HepG2 (cell line): ENCODE data around the gene S100P. TPM values are rescaled to one million over a fixed set of nuclear protein-coding genes. Genes with fewer than 3 reads are reported as not detected.
A peak's percentile ranks its signal among the peaks of the same experiment; 100 is the strongest.

Experiments
- CCDC6 ChIP-seq: sonication (generic); formaldehyde crosslinking; IDR thresholded peaks from 2 replicates; pipeline ENCODE4 v1.8.1; 2022; ENCODE audit warnings: mild to moderate bottlenecking, missing genetic modification reagents, moderate library complexity
- CHD2 ChIP-seq: IDR thresholded peaks from 2 replicates; pipeline ENCODE4 v1.6.1; 2011; ENCODE audit warnings: low read depth, low read length, improper control_type of control experiment
- GATAD2A ChIP-seq: IDR thresholded peaks from 2 replicates; pipeline ENCODE4 v1.6.1; 2016
- NCOA5 ChIP-seq: sonication (generic); formaldehyde crosslinking; IDR thresholded peaks from 2 replicates; pipeline ENCODE4 v1.4.0; 2020; ENCODE audit warnings: missing genetic modification reagents
- REL ChIP-seq: sonication (generic); formaldehyde crosslinking; conservative IDR thresholded peaks from 2 replicates; pipeline ENCODE4 v1.8.0; 2022; ENCODE audit warnings: mild to moderate bottlenecking, missing genetic modification reagents, moderate library complexity
- SETDB1 ChIP-seq: sonication (generic); formaldehyde crosslinking; IDR thresholded peaks from 2 replicates; pipeline ENCODE4 v1.5.1; 2020; ENCODE audit warnings: missing genetic modification reagents, mild to moderate bottlenecking, borderline replicate concordance
- SMYD3 ChIP-seq: sonication (generic); formaldehyde crosslinking; IDR thresholded peaks from 2 replicates; pipeline ENCODE4 v1.8.1; 2023; ENCODE audit warnings: mild to moderate bottlenecking, missing genetic modification reagents
- SOX13 ChIP-seq, 3 experiments: fragments of 450-650 bp in 1 of 3; sonication (generic) in 1 of 3; formaldehyde crosslinking in 1 of 3; IDR thresholded peaks in 2 of 3; conservative IDR thresholded peaks in 1 of 3; 2 replicates each; pipeline versions ENCODE4 v1.5.0 to v1.6.1; 2016 to 2020; ENCODE audit warnings: antibody characterized with exemption in 1 of 3, mild to moderate bottlenecking in 1 of 3, missing compliant biosample characterization in 1 of 3, missing genetic modification reagents in 1 of 3, moderate library complexity in 1 of 3
- SOX6 ChIP-seq, 2 experiments: fragments of 450-650 bp in 1 of 2; sonication (generic) in 1 of 2; formaldehyde crosslinking in 1 of 2; IDR thresholded peaks; 2 replicates each; pipeline versions ENCODE4 v1.4.0 to v1.6.1; 2017 to 2020; ENCODE audit warnings: antibody characterized with exemption in 1 of 2, mild to moderate bottlenecking in 1 of 2, missing genetic modification reagents in 1 of 2
- SP1 ChIP-seq, 2 experiments: fragments of 450-650 bp in 1 of 2; sonication (generic) in 1 of 2; formaldehyde crosslinking in 1 of 2; IDR thresholded peaks; 2 replicates each; pipeline versions ENCODE4 v1.4.0 to v1.6.1; 2016 to 2020; ENCODE audit warnings: missing genetic modification reagents in 1 of 2
- ZNF12 ChIP-seq: sonication (generic); formaldehyde crosslinking; IDR thresholded peaks from 2 replicates; pipeline ENCODE4 v1.5.0; 2020; ENCODE audit warnings: missing genetic modification reagents
- ZNF446 ChIP-seq: sonication (generic); formaldehyde crosslinking; IDR thresholded peaks from 2 replicates; pipeline ENCODE4 v1.5.0; 2020; ENCODE audit warnings: mild to moderate bottlenecking, missing genetic modification reagents
- ZNF496 ChIP-seq: sonication (generic); formaldehyde crosslinking; IDR thresholded peaks from 2 replicates; pipeline ENCODE4 v1.8.1; 2023; ENCODE audit warnings: mild to moderate bottlenecking, moderate library complexity, missing genetic modification reagents; ENCODE audit not compliant: insufficient replicate concordance
- ZNF619 ChIP-seq: sonication (generic); formaldehyde crosslinking; IDR thresholded peaks from 2 replicates; pipeline ENCODE4 v1.4.0; 2020; ENCODE audit warnings: mild to moderate bottlenecking, missing genetic modification reagents
- ZNF660 ChIP-seq: sonication (generic); formaldehyde crosslinking; IDR thresholded peaks from 2 replicates; pipeline ENCODE4 v1.5.1; 2020; ENCODE audit warnings: mild to moderate bottlenecking, low read depth, missing genetic modification reagents, borderline replicate concordance
- ZNF790 ChIP-seq: sonication (generic); formaldehyde crosslinking; IDR thresholded peaks from 2 replicates; pipeline ENCODE4 v1.8.0; 2022; ENCODE audit warnings: missing genetic modification reagents, mild to moderate bottlenecking, borderline replicate concordance
- ZNF792 ChIP-seq: IDR thresholded peaks from 2 replicates; pipeline ENCODE4 v1.6.1; 2016
- ZSCAN21 ChIP-seq: sonication (generic); formaldehyde crosslinking; IDR thresholded peaks from 2 replicates; pipeline ENCODE4 v1.8.0; 2022; ENCODE audit warnings: mild to moderate bottlenecking, missing genetic modification reagents, moderate library complexity, borderline replicate concordance
- polyA plus RNA-seq, 8 experiments: library from polyadenylated mRNA; depleted of rRNA in 3 of 8; stranded (reverse) in 7 of 8; unstranded in 1 of 8; fragments of >200 nt; fragmentation: Illumina TruSeq in 4 of 8; extraction: Trizol in 4 of 8; gene quantifications; 2 replicates each; pipeline versions ENCODE4 v1.2.1 to v1.2.3, GENCODE V29; 2011 to 2016; ENCODE audit warnings: low read depth in 4 of 8, missing spikeins in 1 of 8, mixed read lengths in 1 of 8; ENCODE audit not compliant: insufficient read depth in 1 of 8
- total RNA-seq, 5 experiments: library from RNA; depleted of rRNA; stranded (reverse); fragments of >200 nt; fragmentation: Illumina TruSeq; extraction: Trizol; gene quantifications; 2 replicates each; pipeline ENCODE4 v1.2.3, GENCODE V29; 2016; ENCODE audit warnings: low read depth in 1 of 5
- TF ChIP-seq, protein P1 (sequence below): sonication (generic); formaldehyde crosslinking; IDR thresholded peaks from 2 replicates; pipeline ENCODE4 v1.5.0; 2020; ENCODE audit warnings: missing genetic modification reagents
- TF ChIP-seq, protein P2 (sequence below): sonication (generic); formaldehyde crosslinking; IDR thresholded peaks from 2 replicates; pipeline ENCODE4 v1.4.0; 2020; ENCODE audit warnings: missing genetic modification reagents
- TF ChIP-seq, protein P3 (sequence below): sonication (generic); formaldehyde crosslinking; IDR thresholded peaks from 2 replicates; pipeline ENCODE4 v1.8.0; 2022; ENCODE audit warnings: mild to moderate bottlenecking, missing genetic modification reagents; ENCODE audit not compliant: insufficient replicate concordance
- TF ChIP-seq, protein P4 (sequence below): sonication (generic); formaldehyde crosslinking; IDR thresholded peaks from 2 replicates; pipeline ENCODE4 v1.8.1; 2023; ENCODE audit warnings: mild to moderate bottlenecking, missing genetic modification reagents, borderline replicate concordance
- TF ChIP-seq, protein P5 (sequence below): IDR thresholded peaks from 2 replicates; pipeline ENCODE4 v1.6.1; 2018; ENCODE audit warnings: missing genetic modification reagents, mild to moderate bottlenecking, missing compliant biosample characterization

S100P gene
- total and polyA plus RNA-seq, 2 of the 13 experiments (the other 11 are each of a cell fraction or from before 2014, with no cell fraction given): 278 to 1,649 TPM

DNA sequence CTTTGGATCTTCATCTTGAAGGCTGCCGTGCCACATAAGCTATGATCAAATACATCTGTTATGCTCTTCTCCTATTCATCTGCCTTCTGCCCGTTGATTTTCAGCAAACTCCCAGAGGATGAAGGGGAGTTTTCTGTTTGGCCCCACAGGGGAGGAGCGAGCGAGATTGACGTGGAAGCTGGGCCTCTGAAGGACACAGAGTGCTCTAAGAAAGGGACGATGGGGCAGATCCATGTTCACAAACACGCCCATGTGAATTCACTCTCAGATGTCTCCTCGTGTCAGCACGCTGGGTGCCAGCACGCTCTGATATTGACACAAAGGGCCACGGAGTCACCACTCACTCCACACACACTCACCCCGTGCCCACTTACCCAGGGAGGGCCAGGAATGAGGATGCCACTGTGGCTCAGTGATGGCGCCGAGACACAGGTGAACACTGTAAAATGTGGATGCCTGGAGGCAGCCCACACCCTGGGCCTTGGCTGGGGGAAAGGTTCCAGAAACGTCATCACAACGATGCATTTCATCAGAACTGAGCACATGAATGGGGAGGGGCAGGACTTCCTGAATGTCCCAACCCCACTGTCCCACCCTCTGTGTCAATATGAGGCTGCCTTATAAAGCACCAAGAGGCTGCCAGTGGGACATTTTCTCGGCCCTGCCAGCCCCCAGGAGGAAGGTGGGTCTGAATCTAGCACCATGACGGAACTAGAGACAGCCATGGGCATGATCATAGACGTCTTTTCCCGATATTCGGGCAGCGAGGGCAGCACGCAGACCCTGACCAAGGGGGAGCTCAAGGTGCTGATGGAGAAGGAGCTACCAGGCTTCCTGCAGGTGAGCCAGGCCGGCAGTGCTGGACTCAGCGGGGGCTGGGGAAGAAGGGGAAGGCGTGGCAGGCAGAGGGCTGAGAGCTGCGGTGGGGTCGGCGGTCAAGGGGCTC lies at the start of gene S100P (continued):
- TF ChIP-seq ZNF790 (CRISPR knock-in tag): no peak
- no peak for TF ChIP-seq ZNF12 (CRISPR knock-in tag)
- TF ChIP-seq, protein P1, sequence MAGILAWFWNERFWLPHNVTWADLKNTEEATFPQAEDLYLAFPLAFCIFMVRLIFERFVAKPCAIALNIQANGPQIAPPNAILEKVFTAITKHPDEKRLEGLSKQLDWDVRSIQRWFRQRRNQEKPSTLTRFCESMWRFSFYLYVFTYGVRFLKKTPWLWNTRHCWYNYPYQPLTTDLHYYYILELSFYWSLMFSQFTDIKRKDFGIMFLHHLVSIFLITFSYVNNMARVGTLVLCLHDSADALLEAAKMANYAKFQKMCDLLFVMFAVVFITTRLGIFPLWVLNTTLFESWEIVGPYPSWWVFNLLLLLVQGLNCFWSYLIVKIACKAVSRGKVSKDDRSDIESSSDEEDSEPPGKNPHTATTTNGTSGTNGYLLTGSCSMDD (CRISPR knock-in tag): no peak
- TF ChIP-seq, protein P2, sequence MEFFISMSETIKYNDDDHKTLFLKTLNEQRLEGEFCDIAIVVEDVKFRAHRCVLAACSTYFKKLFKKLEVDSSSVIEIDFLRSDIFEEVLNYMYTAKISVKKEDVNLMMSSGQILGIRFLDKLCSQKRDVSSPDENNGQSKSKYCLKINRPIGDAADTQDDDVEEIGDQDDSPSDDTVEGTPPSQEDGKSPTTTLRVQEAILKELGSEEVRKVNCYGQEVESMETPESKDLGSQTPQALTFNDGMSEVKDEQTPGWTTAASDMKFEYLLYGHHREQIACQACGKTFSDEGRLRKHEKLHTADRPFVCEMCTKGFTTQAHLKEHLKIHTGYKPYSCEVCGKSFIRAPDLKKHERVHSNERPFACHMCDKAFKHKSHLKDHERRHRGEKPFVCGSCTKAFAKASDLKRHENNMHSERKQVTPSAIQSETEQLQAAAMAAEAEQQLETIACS (CRISPR knock-in tag): 0 out of 2 replicates have a peak, but pooled peaks have one; percentile 14
- no peak for TF ChIP-seq SP1 (IDR thresholded peaks at IDR 0.05)
- TF ChIP-seq SP1 (CRISPR knock-in tag; IDR thresholded peaks at IDR 0.05): peak; percentile 11; the same call in 1 of the 2 replicates
- TF ChIP-seq, protein P3, sequence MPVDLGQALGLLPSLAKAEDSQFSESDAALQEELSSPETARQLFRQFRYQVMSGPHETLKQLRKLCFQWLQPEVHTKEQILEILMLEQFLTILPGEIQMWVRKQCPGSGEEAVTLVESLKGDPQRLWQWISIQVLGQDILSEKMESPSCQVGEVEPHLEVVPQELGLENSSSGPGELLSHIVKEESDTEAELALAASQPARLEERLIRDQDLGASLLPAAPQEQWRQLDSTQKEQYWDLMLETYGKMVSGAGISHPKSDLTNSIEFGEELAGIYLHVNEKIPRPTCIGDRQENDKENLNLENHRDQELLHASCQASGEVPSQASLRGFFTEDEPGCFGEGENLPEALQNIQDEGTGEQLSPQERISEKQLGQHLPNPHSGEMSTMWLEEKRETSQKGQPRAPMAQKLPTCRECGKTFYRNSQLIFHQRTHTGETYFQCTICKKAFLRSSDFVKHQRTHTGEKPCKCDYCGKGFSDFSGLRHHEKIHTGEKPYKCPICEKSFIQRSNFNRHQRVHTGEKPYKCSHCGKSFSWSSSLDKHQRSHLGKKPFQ (CRISPR knock-in tag): peak; percentile 92
- no peak for TF ChIP-seq ZNF619
- 0 out of 2 replicates have a peak, but pooled peaks have one; percentile 26 for TF ChIP-seq ZNF792 (CRISPR knock-in tag)
- TF ChIP-seq ZNF660 (CRISPR knock-in tag): no peak
- TF ChIP-seq SMYD3 (CRISPR knock-in tag): 0 out of 2 replicates have a peak, but pooled peaks have one; percentile 83
- TF ChIP-seq NCOA5 (CRISPR knock-in tag): no peak
- peak; percentile 82 for TF ChIP-seq GATAD2A (CRISPR knock-in tag)
- no peak for TF ChIP-seq CHD2
- TF ChIP-seq, protein P4, sequence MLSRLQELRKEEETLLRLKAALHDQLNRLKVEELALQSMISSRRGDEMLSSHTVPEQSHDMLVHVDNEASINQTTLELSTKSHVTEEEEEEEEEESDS (CRISPR knock-in tag): no peak
- TF ChIP-seq SOX6 (IDR thresholded peaks at IDR 0.05): no peak
- peak; percentile 92 for TF ChIP-seq SOX6 (CRISPR knock-in tag; IDR thresholded peaks at IDR 0.05)
- TF ChIP-seq, protein P5, sequence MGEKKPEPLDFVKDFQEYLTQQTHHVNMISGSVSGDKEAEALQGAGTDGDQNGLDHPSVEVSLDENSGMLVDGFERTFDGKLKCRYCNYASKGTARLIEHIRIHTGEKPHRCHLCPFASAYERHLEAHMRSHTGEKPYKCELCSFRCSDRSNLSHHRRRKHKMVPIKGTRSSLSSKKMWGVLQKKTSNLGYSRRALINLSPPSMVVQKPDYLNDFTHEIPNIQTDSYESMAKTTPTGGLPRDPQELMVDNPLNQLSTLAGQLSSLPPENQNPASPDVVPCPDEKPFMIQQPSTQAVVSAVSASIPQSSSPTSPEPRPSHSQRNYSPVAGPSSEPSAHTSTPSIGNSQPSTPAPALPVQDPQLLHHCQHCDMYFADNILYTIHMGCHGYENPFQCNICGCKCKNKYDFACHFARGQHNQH (CRISPR knock-in tag): peak; percentile 91; the same call in 1 of the 2 replicates
- TF ChIP-seq ZNF496 (CRISPR knock-in tag): no peak
- TF ChIP-seq ZSCAN21 (CRISPR knock-in tag): peak; percentile 47
- TF ChIP-seq CCDC6 (CRISPR knock-in tag): peak; percentile 89; the same call in 1 of the 2 replicates
- TF ChIP-seq REL (CRISPR knock-in tag): no peak
- TF ChIP-seq ZNF446: no peak
- peak; percentile 59; the same call in 1 of the 2 replicates for TF ChIP-seq SOX13 (IDR thresholded peaks at IDR 0.05)
- peak in 1 of 2 experiments; percentile 70; a peak in 2 of 4 replicates for TF ChIP-seq SOX13 (CRISPR knock-in tag; conservative IDR thresholded peaks at IDR 0.05 in 1 of 2, IDR thresholded peaks at IDR 0.05 in 1 of 2)
- TF ChIP-seq SETDB1 (CRISPR knock-in tag): no peak
